HepG2 (cell line): ENCODE data around the gene ACTL8.

Source experiments
- JUN ChIP-seq: sonication (generic); formaldehyde crosslinking; IDR thresholded peaks from 2 replicates; pipeline ENCODE4 v1.4.0; 2020; ENCODE audit warnings: mild to moderate bottlenecking, missing genetic modification reagents
- MAFF ChIP-seq: IDR thresholded peaks from 2 replicates; pipeline ENCODE4 v1.6.1; 2011; ENCODE audit warnings: low read depth, low read length, improper control_type of control experiment
- ZNF263 ChIP-seq: sonication (generic); formaldehyde crosslinking; IDR thresholded peaks from 2 replicates; pipeline ENCODE4 v1.4.0; 2020; ENCODE audit warnings: missing genetic modification reagents
- TF ChIP-seq, protein P1 (sequence below): sonication (generic); formaldehyde crosslinking; IDR thresholded peaks from 2 replicates; pipeline ENCODE4 v1.5.0; 2020; ENCODE audit warnings: mild to moderate bottlenecking, missing genetic modification reagents, moderate library complexity

DNA sequence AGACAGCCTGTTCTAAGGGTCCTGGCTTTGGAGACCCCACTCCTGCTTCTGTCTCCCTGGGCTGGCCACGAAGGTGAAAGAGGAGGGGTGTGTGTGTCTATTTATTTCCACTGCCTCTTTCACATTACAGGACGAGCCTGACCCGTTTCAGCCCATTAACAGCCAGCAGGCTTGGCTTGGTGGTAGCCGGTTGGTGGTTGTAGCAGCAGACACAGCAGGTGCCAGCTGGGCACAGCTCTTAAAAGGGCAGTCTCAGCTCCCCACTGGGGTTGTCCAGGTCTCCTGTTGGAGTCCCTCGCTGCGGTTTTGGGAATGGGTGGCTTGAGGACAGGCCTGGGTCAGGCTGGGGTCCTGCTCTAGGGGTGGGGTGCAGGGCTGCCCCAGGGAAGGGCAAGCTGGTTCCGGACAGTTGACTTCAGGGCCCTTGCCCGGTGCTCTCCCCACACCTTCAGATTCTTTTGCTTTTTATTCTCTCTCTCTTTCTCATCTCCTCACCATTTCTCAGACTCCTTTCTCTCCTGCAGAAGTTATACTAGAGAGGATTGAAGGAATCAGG lies 84.6 kb downstream of the ACTL8 start:
- no peak for TF ChIP-seq JUN (CRISPR knock-in tag)
- TF ChIP-seq, protein P1, sequence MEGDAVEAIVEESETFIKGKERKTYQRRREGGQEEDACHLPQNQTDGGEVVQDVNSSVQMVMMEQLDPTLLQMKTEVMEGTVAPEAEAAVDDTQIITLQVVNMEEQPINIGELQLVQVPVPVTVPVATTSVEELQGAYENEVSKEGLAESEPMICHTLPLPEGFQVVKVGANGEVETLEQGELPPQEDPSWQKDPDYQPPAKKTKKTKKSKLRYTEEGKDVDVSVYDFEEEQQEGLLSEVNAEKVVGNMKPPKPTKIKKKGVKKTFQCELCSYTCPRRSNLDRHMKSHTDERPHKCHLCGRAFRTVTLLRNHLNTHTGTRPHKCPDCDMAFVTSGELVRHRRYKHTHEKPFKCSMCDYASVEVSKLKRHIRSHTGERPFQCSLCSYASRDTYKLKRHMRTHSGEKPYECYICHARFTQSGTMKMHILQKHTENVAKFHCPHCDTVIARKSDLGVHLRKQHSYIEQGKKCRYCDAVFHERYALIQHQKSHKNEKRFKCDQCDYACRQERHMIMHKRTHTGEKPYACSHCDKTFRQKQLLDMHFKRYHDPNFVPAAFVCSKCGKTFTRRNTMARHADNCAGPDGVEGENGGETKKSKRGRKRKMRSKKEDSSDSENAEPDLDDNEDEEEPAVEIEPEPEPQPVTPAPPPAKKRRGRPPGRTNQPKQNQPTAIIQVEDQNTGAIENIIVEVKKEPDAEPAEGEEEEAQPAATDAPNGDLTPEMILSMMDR: no peak
- TF ChIP-seq ZNF263 (CRISPR knock-in tag): no peak
- TF ChIP-seq MAFF: no peak
